GM21360 (cell line): Measurements from ENCODE around the gene JKAMP.

ENCODE experiments used
- ATAC-seq: cut with Tn5 transposase; IDR thresholded peaks from one replicate; pipeline ENCODE4 v1.9.1; 2021; ENCODE audit warnings: mild to moderate bottlenecking, moderate library complexity; ENCODE audit not compliant: unreplicated experiment

The JKAMP gene

GRCh38 chr14:59537476-59537875 is 53.2 kb downstream of the JKAMP start:
- no peak for ATAC-seq

- no peak for ATAC-seq
Measured at GRCh38 chr14:59538936-59539335, 54.6 kb downstream of the JKAMP start.

- no peak for ATAC-seq
Measured at GRCh38 chr14:59540852-59541251, 56.5 kb downstream of the JKAMP start.

- ATAC-seq = no peak
Measured at GRCh38 chr14:59541731-59542130, 57.4 kb downstream of the JKAMP start.

- ATAC-seq = no peak
Measured at GRCh38 chr14:59543873-59544272, 59.6 kb downstream of the JKAMP start.

GRCh38 chr14:59547310-59547709 is 63.0 kb downstream of the JKAMP start:
- no peak for ATAC-seq
